Hippocampal formation (tissue), 2 donors: ENCODE measurements around the gene STAT6.

Experiments
- DNase-seq, 2 donors: peaks; one replicate each; lab custom pipeline; 2025; lab: John Stamatoyannopoulos, UW

The STAT6 gene

GRCh38 chr12:57145460-57146059 lies 34.4 kb upstream of the STAT6 start:
- peak in 1 of 2 donors; percentile 33 for DNase-seq

- no peak for DNase-seq
Observed at GRCh38 chr12:57143454-57143853, 32.3 kb upstream of the STAT6 start.

GRCh38 chr12:57142727-57143126 lies 31.6 kb upstream of the STAT6 start:
- DNase-seq: peak in 1 of 2 donors; percentile 26

GRCh38 chr12:57142121-57142520 lies 31.0 kb upstream of the STAT6 start:
- DNase-seq: no peak

- no peak for DNase-seq
Observed at GRCh38 chr12:57141249-57141648, 30.1 kb upstream of the STAT6 start.

GRCh38 chr12:57139796-57140649 lies 28.9 kb upstream of the STAT6 start:
- no peak for DNase-seq

GRCh38 chr12:57138526-57139272 lies 27.5 kb upstream of the STAT6 start:
- DNase-seq: no peak

GRCh38 chr12:57135527-57136326 lies 24.6 kb upstream of the STAT6 start:
- DNase-seq: peak; percentile 53 to 56

GRCh38 chr12:57134949-57135348 lies 23.8 kb upstream of the STAT6 start:
- no peak for DNase-seq

- peak in 1 of 2 donors; percentile 34 for DNase-seq
Observed at GRCh38 chr12:57133916-57134315, 22.8 kb upstream of the STAT6 start.

- no peak for DNase-seq
Observed at GRCh38 chr12:57133013-57133569, 21.9 kb upstream of the STAT6 start.

- no peak for DNase-seq
Observed at GRCh38 chr12:57131896-57132744, 21.0 kb upstream of the STAT6 start.

GRCh38 chr12:57130941-57131340 lies 19.8 kb upstream of the STAT6 start:
- no peak for DNase-seq

- no peak for DNase-seq
Observed at GRCh38 chr12:57129889-57130288, 18.7 kb upstream of the STAT6 start.

GRCh38 chr12:57129321-57129842 lies 18.2 kb upstream of the STAT6 start:
- DNase-seq: no peak

- DNase-seq: no peak
Observed at GRCh38 chr12:57128519-57129247, 17.5 kb upstream of the STAT6 start.

- peak; percentile 67 to 68 for DNase-seq
Observed at GRCh38 chr12:57127726-57128518, 16.8 kb upstream of the STAT6 start, which contains the start of gene LRP1. Gene LRP1 (plus strand): TSS chr12:57128483. CDS start chr12:57128965, 482 bp downstream.

GRCh38 chr12:57127101-57127725 lies 16.1 kb upstream of the STAT6 start:
- peak in 1 of 2 donors; percentile 46 for DNase-seq
